Cardiac fibroblast (primary cell): ENCODE data around the gene R3HDM2.
A peak's percentile ranks its signal among the peaks of the same experiment; 100 is the strongest.

Source experiments
- DNase-seq, 2 donors: peaks; one replicate each; pipeline versions ENCODE4 v3.0.0 to v3.0.0-alpha.2; 2010; ENCODE audit warnings: low read depth in 2 of 2
- H3K4me3 ChIP-seq, 2 donors: replicated peaks in 1 of 2; 1 replicate in 1 of 2; 2 replicates in 1 of 2; pipeline ENCODE4 v1.5.1; 2011; ENCODE audit warnings: low read depth in 2 of 2, low read length in 2 of 2, mild to moderate bottlenecking in 2 of 2, moderate library complexity in 1 of 2
- CTCF ChIP-seq: IDR thresholded peaks from one replicate; pipeline ENCODE4 v1.5.1; 2011; ENCODE audit warnings: low read depth, mild to moderate bottlenecking, low read length, inconsistent platforms

R3HDM2 gene

DNA sequence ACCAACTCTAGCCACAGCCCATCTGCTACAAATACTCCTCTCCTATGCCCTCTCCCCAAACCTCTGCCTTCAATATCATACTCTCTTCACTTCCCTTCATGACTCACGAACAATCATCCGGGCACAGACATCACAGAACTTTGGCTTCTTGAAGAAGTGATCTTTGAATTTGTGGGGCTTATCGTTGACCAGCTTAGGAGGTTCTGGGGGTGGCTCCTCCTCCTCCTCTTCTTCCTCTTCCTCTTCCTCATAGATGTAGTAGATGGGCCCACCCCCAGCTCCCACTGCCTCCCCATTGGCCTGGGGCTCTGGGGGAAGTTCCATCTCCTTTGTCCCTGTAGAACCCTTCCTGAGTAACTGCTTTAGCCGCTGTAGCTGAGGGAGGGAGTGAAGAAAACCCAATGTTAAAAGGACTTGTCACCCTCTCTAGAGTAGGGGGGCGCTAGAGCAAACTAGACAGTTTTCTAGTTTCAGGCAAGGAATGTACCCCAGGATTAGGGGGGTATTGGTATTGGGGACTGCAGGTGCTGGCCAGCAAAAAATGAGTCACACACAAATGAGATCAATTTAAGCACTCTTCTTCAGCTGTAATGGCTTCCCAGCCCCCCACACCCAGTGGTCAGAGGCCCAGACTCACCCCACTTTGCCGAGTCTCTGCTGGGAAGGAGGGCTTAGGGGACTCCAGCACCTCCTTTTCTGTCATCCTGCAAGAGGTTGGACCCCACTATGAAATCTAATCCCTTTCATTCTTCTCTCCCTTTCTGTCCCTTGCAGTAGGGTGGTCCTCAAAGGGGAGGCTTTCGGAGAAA is 181.7 kb downstream of the R3HDM2 start:
- H3K4me3 ChIP-seq: no peak overlapping the region
- DNase-seq: no peak
- no peak for TF ChIP-seq CTCF

DNA sequence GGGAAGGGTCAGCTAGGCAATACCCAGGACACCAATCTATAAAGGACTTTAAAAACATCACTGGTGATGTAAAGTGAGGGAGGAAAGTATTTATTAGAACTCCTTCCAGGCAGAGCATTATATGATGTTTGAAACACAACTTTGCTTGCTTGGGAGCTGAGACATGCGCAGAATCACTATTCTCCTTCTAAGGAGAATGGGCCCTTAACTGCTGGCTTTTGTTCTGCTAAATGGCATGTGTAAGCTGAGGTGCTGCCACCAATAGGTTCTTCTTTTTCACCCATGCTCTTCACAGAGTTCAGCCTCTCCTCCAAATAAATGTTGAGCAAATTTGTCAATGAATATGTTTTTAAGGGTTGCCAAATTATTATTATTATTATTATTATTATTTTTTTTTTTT is 183.8 kb downstream of the R3HDM2 start:
- no peak for DNase-seq
- no peak overlapping the region for H3K4me3 ChIP-seq
- TF ChIP-seq CTCF: no peak

DNA sequence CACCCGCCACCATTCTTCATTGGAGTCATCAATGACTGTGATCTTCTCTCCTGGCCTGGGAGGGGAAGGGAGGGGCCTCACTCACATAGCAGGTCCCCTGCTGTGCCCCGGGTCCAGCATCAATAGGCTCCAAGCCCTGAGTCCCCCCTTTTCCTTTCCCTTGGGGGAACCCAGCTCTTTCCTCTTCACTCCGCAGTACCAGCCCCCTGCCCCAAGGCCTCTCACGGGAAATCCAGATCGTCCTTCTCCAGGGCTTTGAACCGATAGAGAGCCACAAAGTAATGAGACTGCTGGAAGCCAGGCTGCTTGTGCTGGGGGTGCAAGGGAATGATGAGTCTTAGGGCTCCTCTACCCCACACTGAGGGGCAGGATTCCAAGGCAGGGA is 186.5 kb downstream of the R3HDM2 start:
- no peak overlapping the region for H3K4me3 ChIP-seq
- no peak for DNase-seq
- TF ChIP-seq CTCF: no peak

- H3K4me3 ChIP-seq: peak overlapping the region; percentile 39 to 41
- peak; percentile 73 to 78 for DNase-seq
- TF ChIP-seq CTCF: peak; percentile 83
Observed at GRCh38 chr12:57243521-57244311, 187.1 kb downstream of the R3HDM2 start.

- DNase-seq: peak; percentile 53 to 57
- H3K4me3 ChIP-seq: peak overlapping the region; percentile 39 to 41
- peak; percentile 69 for TF ChIP-seq CTCF
Observed at GRCh38 chr12:57242691-57243454, 188.0 kb downstream of the R3HDM2 start.

DNA sequence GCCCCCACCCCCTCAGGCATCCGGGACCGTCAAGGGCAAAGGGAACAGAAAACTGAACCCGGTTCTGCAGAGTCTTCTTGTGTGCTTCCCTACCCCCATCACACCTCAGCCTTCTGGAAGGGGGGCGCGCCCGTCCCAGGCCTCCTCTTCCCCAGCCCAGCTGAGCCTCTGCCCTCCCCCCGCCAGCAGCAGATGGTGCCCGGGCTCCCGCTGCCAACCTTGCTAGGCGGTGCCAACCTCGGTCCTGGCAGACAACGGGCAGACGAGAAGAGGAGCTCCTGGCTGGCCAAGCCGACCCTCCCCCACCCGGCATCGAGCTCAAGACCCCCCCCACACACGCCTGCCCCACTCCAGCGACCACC is 188.5 kb downstream of the R3HDM2 start:
- H3K4me3 ChIP-seq: no peak overlapping the region
- no peak for DNase-seq
- TF ChIP-seq CTCF: no peak
